ENCODE data around the gene RAB26. TPM values are rescaled to one million over a fixed set of nuclear protein-coding genes. Genes with fewer than 3 reads are reported as not detected.
A peak's percentile ranks its signal among the peaks of the same experiment; 100 is the strongest.

Gene RAB26
- polyA plus RNA-seq, 4 donors: 11.9 to 31.9 (median 23.7) TPM

DNA sequence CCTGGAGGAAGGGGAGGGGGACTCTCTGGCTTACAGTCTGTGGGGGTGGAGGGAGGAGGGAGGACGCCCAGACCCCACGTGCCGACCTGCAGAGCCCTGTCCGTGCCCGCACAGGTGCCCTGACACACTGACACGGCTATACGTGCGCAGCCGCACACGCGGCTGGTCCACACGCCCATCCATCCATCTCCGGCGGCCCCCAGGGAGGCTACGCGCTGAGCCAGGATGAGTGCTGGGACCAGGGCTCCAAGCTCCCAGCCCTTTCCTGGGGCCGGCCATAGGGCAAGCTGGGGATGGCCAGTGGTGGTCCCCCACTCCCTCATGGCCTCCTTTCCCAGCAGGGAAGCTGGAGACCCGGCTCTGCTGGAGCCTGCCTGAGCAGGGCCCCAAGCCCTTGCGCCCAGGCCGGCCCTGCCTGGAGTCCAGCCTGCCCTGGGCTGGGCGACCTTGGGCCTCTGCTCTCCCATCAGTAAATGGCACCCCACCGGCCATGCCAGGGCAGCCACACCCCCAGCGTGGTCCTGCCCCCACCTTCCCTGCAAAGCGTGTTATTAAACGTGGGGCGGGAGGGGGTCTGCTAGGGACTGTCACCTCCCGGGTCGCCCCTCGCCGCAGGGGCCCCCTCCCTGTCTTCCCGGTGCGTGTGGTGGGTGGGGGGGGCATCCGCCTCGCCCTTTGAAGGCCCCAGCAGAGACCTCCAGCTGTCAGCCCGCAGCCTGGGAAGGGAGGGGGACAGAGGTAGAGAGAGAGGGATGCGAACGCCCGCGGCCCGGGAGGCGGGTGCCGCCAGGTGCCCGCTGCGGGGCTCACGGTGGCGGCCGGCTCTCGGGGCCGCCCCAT is 47.1 kb downstream of the RAB26 start:
- WGBS, 3 donors: 2 to 3% (median 2%) methylated on average over 36 to 49 of the region's 49 CpGs
- DNase-seq: no peak
- H3K27me3 ChIP-seq (ENCODE audit: control insufficient read depth in 3 of 3, insufficient read depth in 3 of 3, low read length in 3 of 3): peaks cover 16 to 62% (median 26%) of the 10 kb centered on the region in 3 donors
- H3K9me3 ChIP-seq (ENCODE audit: control insufficient read depth in 2 of 2, insufficient read depth in 1 of 2, low read depth in 1 of 2, low read length in 1 of 2): peaks cover 0 to 3% of the 10 kb centered on the region in 2 donors
- peak overlapping the region in 2 of 3 donors; percentile 2 to 57 for H3K4me3 ChIP-seq (ENCODE audit: low read depth in 1 of 3, low read length in 3 of 3)
- peaks cover 0 to 9% (median 0%) of the 10 kb centered on the region in 3 donors for H3K4me1 ChIP-seq (ENCODE audit: control insufficient read depth in 3 of 3, insufficient read depth in 2 of 3, low read depth in 1 of 3, low read length in 2 of 3)
- no peak for FAIRE-seq
- H3K27ac ChIP-seq (ENCODE audit: low read depth in 1 of 3, low read length in 2 of 3): no peak overlapping the region
- H3K36me3 ChIP-seq (ENCODE audit: control insufficient read depth in 3 of 3, insufficient read depth in 2 of 3, low read depth in 1 of 3, low read length in 3 of 3): no peaks in the 10 kb centered on the region

DNA sequence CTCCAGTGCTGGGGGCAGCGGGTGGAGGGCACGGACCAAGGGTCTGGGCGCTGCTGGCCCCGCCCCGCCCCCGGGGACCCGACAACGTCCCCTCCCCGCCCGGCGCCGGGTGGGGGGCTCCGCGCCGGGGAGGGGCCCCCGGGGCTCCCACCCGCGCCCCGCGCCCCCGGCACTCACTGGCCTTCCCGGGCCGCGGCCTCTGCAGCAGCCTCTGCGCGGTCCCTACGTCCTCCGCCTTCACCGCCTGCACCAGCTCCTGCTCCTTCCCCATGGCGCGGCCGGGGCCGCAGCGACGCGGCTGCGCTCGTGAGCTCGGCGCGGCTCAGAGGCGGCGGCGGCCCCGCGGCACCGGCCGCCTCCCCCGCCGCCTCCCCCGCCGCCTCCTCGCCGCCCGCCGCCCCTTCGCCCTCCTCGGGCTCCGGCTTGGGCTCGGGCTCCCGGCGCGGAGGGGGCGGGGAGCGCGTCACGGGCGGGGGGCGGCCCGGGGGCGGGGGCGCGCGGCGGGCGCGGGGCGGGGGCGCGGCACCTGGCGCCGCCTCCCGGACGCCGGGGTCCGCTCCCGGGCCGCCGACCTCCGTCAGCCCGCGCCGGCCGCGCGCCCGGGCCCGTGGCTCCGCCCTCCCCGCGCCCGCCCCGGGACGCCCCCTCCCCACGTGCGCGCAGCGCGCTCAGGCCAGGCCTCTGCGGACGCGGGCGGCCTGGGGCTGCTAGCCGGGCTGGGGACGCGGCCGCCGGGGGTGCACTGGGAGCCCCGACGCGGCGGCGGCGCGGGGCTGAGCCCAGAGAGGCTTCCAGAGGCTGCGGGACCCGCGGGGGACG is 47.9 kb downstream of the RAB26 start, which contains the start of gene CASKIN1:
Gene CASKIN1 (minus strand): TSS at position 444 of the 819 bp plus-strand sequence. CDS start 173 bp downstream, at position 271.
- WGBS, 3 donors: 1% methylated on average over 30 to 129 of the region's 129 CpGs
- Histone ChIP-seq H3K4me1 (ENCODE audit: control insufficient read depth in 3 of 3, insufficient read depth in 2 of 3, low read depth in 1 of 3, low read length in 2 of 3) (peaks cover 0 to 9% (median 0%) of the 10 kb centered on the region in 3 donors), H3K36me3 (ENCODE audit: control insufficient read depth in 3 of 3, insufficient read depth in 2 of 3, low read depth in 1 of 3, low read length in 3 of 3) (no peaks in the 10 kb centered on the region), H3K27ac (ENCODE audit: low read depth in 1 of 3, low read length in 2 of 3) (no peak within 1 kb of the TSS), H3K27me3 (ENCODE audit: control insufficient read depth in 3 of 3, insufficient read depth in 3 of 3, low read length in 3 of 3) (peaks cover 16 to 63% (median 26%) of the 10 kb centered on the region in 3 donors), H3K4me3 (ENCODE audit: low read depth in 1 of 3, low read length in 3 of 3) (peak within 1 kb of the TSS in 2 of 3 donors; percentile 2 to 57), H3K9me3 (ENCODE audit: control insufficient read depth in 2 of 2, insufficient read depth in 1 of 2, low read depth in 1 of 2, low read length in 1 of 2) (peaks cover 0 to 4% of the 10 kb centered on the region in 2 donors)
- DNase-seq (peak in 1 of 2 donors; percentile 44), FAIRE-seq (no peak)

DNA sequence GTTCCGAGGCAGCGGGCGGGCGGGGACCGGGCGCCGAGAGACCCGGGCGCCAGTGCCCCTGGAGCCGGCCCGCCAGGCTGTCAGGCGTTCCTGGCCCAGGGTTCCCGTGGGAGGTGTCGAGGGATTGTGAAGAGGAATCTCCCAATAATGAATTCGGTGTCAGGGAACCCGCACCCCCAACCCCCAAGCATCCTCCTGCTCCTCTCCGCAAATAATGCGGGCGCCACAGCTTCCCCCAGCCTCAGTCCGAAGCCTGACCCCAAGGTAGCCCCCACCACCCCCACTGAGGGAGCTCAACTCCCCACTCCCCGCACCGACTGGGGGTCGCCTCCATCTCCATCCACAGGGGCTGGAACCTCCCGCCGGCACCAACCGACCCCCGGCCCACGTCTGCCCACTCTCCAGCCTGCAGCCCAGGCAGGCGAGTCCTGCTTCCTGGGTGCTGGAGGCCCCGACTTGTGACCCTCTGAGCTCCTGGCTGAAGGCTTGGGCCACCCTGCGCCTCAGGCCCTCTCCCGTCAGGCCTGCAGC is 48.6 kb downstream of the RAB26 start:
- no peak for FAIRE-seq
- Histone ChIP-seq H3K27me3 (ENCODE audit: control insufficient read depth in 3 of 3, insufficient read depth in 3 of 3, low read length in 3 of 3) (peaks cover 16 to 63% (median 26%) of the 10 kb centered on the region in 3 donors), H3K9me3 (ENCODE audit: control insufficient read depth in 2 of 2, insufficient read depth in 1 of 2, low read depth in 1 of 2, low read length in 1 of 2) (peaks cover 0 to 4% of the 10 kb centered on the region in 2 donors), H3K4me1 (ENCODE audit: control insufficient read depth in 3 of 3, insufficient read depth in 2 of 3, low read depth in 1 of 3, low read length in 2 of 3) (peaks cover 0 to 9% (median 0%) of the 10 kb centered on the region in 3 donors), H3K27ac (ENCODE audit: low read depth in 1 of 3, low read length in 2 of 3) (no peak overlapping the region), H3K36me3 (ENCODE audit: control insufficient read depth in 3 of 3, insufficient read depth in 2 of 3, low read depth in 1 of 3, low read length in 3 of 3) (no peaks in the 10 kb centered on the region), H3K4me3 (ENCODE audit: low read depth in 1 of 3, low read length in 3 of 3) (peak overlapping the region in 1 of 3 donors; percentile 57)
- no peak for DNase-seq
- 20 to 34% (median 33%) methylated on average over 13 to 32 of the region's 32 CpGs for WGBS, 3 donors

DNA sequence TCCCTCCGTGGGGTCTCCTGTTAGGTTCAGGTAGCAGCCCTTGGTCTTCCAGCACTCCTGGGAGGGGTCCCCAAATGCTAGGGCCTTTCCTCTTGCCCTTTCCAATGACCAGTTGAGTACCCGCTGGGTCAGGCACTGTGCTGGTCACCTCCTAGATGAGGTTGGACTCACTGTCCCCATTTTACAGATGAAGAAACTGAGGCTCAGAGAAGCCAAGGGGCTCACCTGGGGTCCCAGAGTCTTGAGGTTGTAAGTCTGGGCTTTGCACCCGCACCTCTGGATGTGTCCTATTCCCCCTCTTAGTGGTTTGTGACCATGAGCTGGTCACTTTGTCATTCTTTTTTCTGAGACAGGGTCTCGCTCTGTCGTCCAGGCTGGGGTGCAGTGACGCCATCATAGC is 49.3 kb downstream of the RAB26 start:
- peaks cover 0 to 4% of the 10 kb centered on the region in 2 donors for H3K9me3 ChIP-seq (ENCODE audit: control insufficient read depth in 2 of 2, insufficient read depth in 1 of 2, low read depth in 1 of 2, low read length in 1 of 2)
- no peaks in the 10 kb centered on the region for H3K36me3 ChIP-seq (ENCODE audit: control insufficient read depth in 3 of 3, insufficient read depth in 2 of 3, low read depth in 1 of 3, low read length in 3 of 3)
- H3K27me3 ChIP-seq (ENCODE audit: control insufficient read depth in 3 of 3, insufficient read depth in 3 of 3, low read length in 3 of 3): peaks cover 16 to 63% (median 26%) of the 10 kb centered on the region in 3 donors
- 79 to 83% (median 79%) methylated on average over 6 of the region's 6 CpGs for WGBS, 3 donors
- no peak for FAIRE-seq
- no peak for DNase-seq
- H3K4me1 ChIP-seq (ENCODE audit: control insufficient read depth in 3 of 3, insufficient read depth in 2 of 3, low read depth in 1 of 3, low read length in 2 of 3): peaks cover 0 to 9% (median 0%) of the 10 kb centered on the region in 3 donors
- no peak overlapping the region for H3K4me3 ChIP-seq (ENCODE audit: low read depth in 1 of 3, low read length in 3 of 3)
- no peak overlapping the region for H3K27ac ChIP-seq (ENCODE audit: low read depth in 1 of 3, low read length in 2 of 3)

DNA sequence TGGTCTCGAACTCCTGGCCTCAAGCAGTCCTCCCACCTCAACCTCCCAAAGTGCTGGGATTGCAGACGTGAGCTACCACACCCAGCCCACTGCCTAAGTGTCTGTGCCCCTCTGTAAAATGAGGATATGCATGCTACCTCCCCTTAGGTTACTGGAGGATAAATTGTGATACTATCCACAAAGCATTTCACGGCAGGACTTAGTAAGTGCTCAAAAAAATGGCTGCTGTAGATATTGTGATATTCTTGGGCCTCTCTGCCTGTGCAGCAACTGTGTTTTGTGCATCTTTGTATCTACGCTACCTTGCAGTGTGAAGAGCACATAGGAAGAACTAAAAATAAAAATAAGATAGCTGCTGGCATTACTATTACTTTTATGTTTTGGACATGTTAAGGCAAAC is 49.9 kb downstream of the RAB26 start:
- Histone ChIP-seq H3K36me3 (ENCODE audit: control insufficient read depth in 3 of 3, insufficient read depth in 2 of 3, low read depth in 1 of 3, low read length in 3 of 3) (no peaks in the 10 kb centered on the region), H3K4me3 (ENCODE audit: low read depth in 1 of 3, low read length in 3 of 3) (no peak overlapping the region), H3K4me1 (ENCODE audit: control insufficient read depth in 3 of 3, insufficient read depth in 2 of 3, low read depth in 1 of 3, low read length in 2 of 3) (peaks cover 0 to 9% (median 0%) of the 10 kb centered on the region in 3 donors), H3K9me3 (ENCODE audit: control insufficient read depth in 2 of 2, insufficient read depth in 1 of 2, low read depth in 1 of 2, low read length in 1 of 2) (peaks cover 0 to 6% of the 10 kb centered on the region in 2 donors), H3K27me3 (ENCODE audit: control insufficient read depth in 3 of 3, insufficient read depth in 3 of 3, low read length in 3 of 3) (peaks cover 16 to 63% (median 26%) of the 10 kb centered on the region in 3 donors), H3K27ac (ENCODE audit: low read depth in 1 of 3, low read length in 2 of 3) (no peak overlapping the region)
- DNase-seq: no peak
- FAIRE-seq: no peak
- WGBS, 3 donors: 47 to 61% (median 50%) methylated on average over 4 of the region's 4 CpGs

DNA sequence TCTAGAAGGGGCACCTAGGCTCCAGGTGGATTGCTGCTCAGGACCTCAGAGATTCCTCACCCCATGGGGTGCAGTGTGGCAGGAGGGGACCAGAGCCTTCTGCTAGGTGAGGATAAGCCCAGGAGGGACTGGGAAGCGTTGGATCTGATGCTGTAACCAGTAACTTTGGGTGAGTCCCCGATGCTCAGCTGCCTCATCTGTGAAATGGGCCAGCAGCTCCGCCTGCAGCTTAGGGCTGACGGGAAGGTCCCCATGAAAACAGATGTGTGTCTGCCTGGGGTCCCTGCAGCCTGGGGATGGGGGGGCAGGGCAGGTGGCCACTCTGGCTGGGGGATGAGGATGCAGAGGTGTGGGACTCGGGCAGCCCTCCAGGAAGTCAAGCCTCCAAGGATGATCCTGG is 50.7 kb downstream of the RAB26 start:
- Histone ChIP-seq H3K4me3 (ENCODE audit: low read depth in 1 of 3, low read length in 3 of 3) (no peak overlapping the region), H3K27ac (ENCODE audit: low read depth in 1 of 3, low read length in 2 of 3) (no peak overlapping the region), H3K4me1 (ENCODE audit: control insufficient read depth in 3 of 3, insufficient read depth in 2 of 3, low read depth in 1 of 3, low read length in 2 of 3) (peaks cover 0 to 9% (median 0%) of the 10 kb centered on the region in 3 donors), H3K27me3 (ENCODE audit: control insufficient read depth in 3 of 3, insufficient read depth in 3 of 3, low read length in 3 of 3) (peaks cover 16 to 60% (median 26%) of the 10 kb centered on the region in 3 donors), H3K9me3 (ENCODE audit: control insufficient read depth in 2 of 2, insufficient read depth in 1 of 2, low read depth in 1 of 2, low read length in 1 of 2) (peaks cover 0 to 11% of the 10 kb centered on the region in 2 donors), H3K36me3 (ENCODE audit: control insufficient read depth in 3 of 3, insufficient read depth in 2 of 3, low read depth in 1 of 3, low read length in 3 of 3) (no peaks in the 10 kb centered on the region)
- 69 to 75% (median 73%) methylated on average over 5 of the region's 5 CpGs for WGBS, 3 donors
- DNase-seq (no peak), FAIRE-seq (no peak)

DNA sequence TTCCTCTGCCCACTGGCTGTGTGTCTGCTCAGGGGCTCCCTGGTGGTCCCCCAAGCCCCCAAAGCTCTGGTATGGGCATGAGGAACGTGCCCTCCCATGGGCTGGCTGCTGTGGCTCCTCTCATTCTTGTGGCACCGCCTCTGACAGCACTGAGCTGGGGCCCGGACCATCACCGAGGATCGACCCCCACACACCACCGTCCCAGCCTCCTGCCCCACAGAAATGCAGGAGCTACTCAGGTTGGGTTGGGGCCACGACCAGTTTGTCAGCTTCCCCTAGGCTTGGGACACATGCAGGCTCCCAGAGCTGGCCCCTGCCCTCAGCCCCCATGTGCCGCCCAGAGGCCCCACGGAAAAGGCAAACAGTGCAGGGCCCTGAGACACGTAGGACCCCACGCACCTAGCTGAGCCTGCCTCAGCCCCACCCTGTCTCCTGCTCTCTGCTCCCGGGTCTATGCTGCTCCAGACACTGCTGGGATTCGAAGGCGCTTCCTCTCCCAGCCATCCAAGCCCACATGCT is 51.3 kb downstream of the RAB26 start:
- no peak for FAIRE-seq
- Histone ChIP-seq H3K27ac (ENCODE audit: low read depth in 1 of 3, low read length in 2 of 3) (no peak overlapping the region), H3K27me3 (ENCODE audit: control insufficient read depth in 3 of 3, insufficient read depth in 3 of 3, low read length in 3 of 3) (peaks cover 16 to 54% (median 24%) of the 10 kb centered on the region in 3 donors), H3K4me1 (ENCODE audit: control insufficient read depth in 3 of 3, insufficient read depth in 2 of 3, low read depth in 1 of 3, low read length in 2 of 3) (peaks cover 0 to 11% (median under 1%) of the 10 kb centered on the region in 3 donors), H3K36me3 (ENCODE audit: control insufficient read depth in 3 of 3, insufficient read depth in 2 of 3, low read depth in 1 of 3, low read length in 3 of 3) (no peaks in the 10 kb centered on the region), H3K4me3 (ENCODE audit: low read depth in 1 of 3, low read length in 3 of 3) (no peak overlapping the region), H3K9me3 (ENCODE audit: control insufficient read depth in 2 of 2, insufficient read depth in 1 of 2, low read depth in 1 of 2, low read length in 1 of 2) (peaks cover 0 to 11% of the 10 kb centered on the region in 2 donors)
- 60 to 69% (median 64%) methylated on average over 14 of the region's 14 CpGs for WGBS, 3 donors
- DNase-seq: no peak

DNA sequence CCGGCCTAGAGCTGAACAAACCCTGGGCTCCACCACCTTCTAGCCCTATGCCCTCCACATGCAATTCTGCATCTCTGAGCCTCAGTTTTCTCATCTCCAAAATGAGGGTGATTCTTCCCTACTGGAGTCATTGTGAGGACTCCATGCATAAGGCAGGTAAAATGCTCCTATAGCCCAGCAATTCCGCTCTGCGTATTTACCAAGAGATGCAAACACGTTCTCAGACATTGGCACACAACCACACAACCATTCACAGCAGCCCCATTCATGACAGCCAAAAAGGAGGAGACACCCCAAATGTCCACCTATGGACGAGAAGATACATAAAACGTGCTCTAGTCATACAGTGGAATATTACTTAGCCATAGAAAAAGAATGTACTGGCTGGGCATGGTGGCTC is 51.9 kb downstream of the RAB26 start:
- H3K27me3 ChIP-seq (ENCODE audit: control insufficient read depth in 3 of 3, insufficient read depth in 3 of 3, low read length in 3 of 3): peaks cover 16 to 48% (median 18%) of the 10 kb centered on the region in 3 donors
- DNase-seq (no peak), FAIRE-seq (no peak)
- WGBS, 3 donors: 84 to 87% (median 84%) methylated on average over 6 of the region's 6 CpGs
- H3K36me3 ChIP-seq (ENCODE audit: control insufficient read depth in 3 of 3, insufficient read depth in 2 of 3, low read depth in 1 of 3, low read length in 3 of 3): no peaks in the 10 kb centered on the region
- H3K9me3 ChIP-seq (ENCODE audit: control insufficient read depth in 2 of 2, insufficient read depth in 1 of 2, low read depth in 1 of 2, low read length in 1 of 2): peaks cover 0 to 11% of the 10 kb centered on the region in 2 donors
- peaks cover 0 to 8% (median 2%) of the 10 kb centered on the region in 3 donors for H3K4me1 ChIP-seq (ENCODE audit: control insufficient read depth in 3 of 3, insufficient read depth in 2 of 3, low read depth in 1 of 3, low read length in 2 of 3)
- H3K4me3 ChIP-seq (ENCODE audit: low read depth in 1 of 3, low read length in 3 of 3): no peak overlapping the region
- H3K27ac ChIP-seq (ENCODE audit: low read depth in 1 of 3, low read length in 2 of 3): no peak overlapping the region
